ENCODE results near the gene SLC9A7. TPM values are rescaled to one million over a fixed set of nuclear protein-coding genes. Genes with fewer than 3 reads are reported as not detected.

SLC9A7 gene
- total RNA-seq, 4 donors from 2014 or later, result 5.5 to 11.1 (median 7.3) TPM

- no peak overlapping the region for H3K27ac ChIP-seq
- 75 to 83% methylated on average over 7 of the region's 7 CpGs for WGBS, 2 donors
- no peaks in the 10 kb centered on the region for H3K4me1 ChIP-seq
- H3K27me3 ChIP-seq, result no peaks in the 10 kb centered on the region
- H3K9me3 ChIP-seq, result no peaks in the 10 kb centered on the region
- no peaks in the 10 kb centered on the region for H3K36me3 ChIP-seq
- no peak overlapping the region for H3K4me3 ChIP-seq
- TF ChIP-seq CTCF (IDR thresholded peaks at IDR 0.05) (no peak), POLR2A (IDR thresholded peaks at IDR 0.05) (no peak), EP300 (IDR thresholded peaks at IDR 0.05) (no peak)
- no peak for DNase-seq (ENCODE audit: low spot score in 2 of 2)
Measured at GRCh38 chrX:46722742-46723568, 36.0 kb downstream of the SLC9A7 start.

- 73 to 78% methylated on average over 3 of the region's 3 CpGs for WGBS, 2 donors
- no peaks in the 10 kb centered on the region for H3K27me3 ChIP-seq
- no peaks in the 10 kb centered on the region for H3K9me3 ChIP-seq
- no peak for DNase-seq (ENCODE audit: low spot score in 2 of 2)
- no peak overlapping the region for H3K4me3 ChIP-seq
- H3K27ac ChIP-seq, result no peak overlapping the region
- H3K4me1 ChIP-seq, result no peaks in the 10 kb centered on the region
- no peaks in the 10 kb centered on the region for H3K36me3 ChIP-seq
- no peak for TF ChIP-seq CTCF (IDR thresholded peaks at IDR 0.05)
- no peak for TF ChIP-seq POLR2A (IDR thresholded peaks at IDR 0.05)
- TF ChIP-seq EP300 (IDR thresholded peaks at IDR 0.05), result no peak
Measured at GRCh38 chrX:46716796-46717195, 42.1 kb downstream of the SLC9A7 start.

- H3K9me3 ChIP-seq, result no peaks in the 10 kb centered on the region
- H3K27me3 ChIP-seq, result no peaks in the 10 kb centered on the region
- WGBS, 2 donors, result 67 to 86% methylated on average over 1 of the region's 1 CpG
- H3K36me3 ChIP-seq, result no peaks in the 10 kb centered on the region
- no peaks in the 10 kb centered on the region for H3K4me1 ChIP-seq
- H3K27ac ChIP-seq, result no peak overlapping the region
- H3K4me3 ChIP-seq, result no peak overlapping the region
- TF ChIP-seq POLR2A (IDR thresholded peaks at IDR 0.05) (no peak), EP300 (IDR thresholded peaks at IDR 0.05) (no peak), CTCF (IDR thresholded peaks at IDR 0.05) (no peak)
- DNase-seq (ENCODE audit: low spot score in 2 of 2), result no peak
Measured at GRCh38 chrX:46715997-46716396, 42.9 kb downstream of the SLC9A7 start.

GRCh38 chrX:46715530-46715929 is 43.4 kb downstream of the SLC9A7 start:
- H3K4me3 ChIP-seq, result no peak overlapping the region
- no peaks in the 10 kb centered on the region for H3K27me3 ChIP-seq
- no peaks in the 10 kb centered on the region for H3K36me3 ChIP-seq
- H3K9me3 ChIP-seq, result no peaks in the 10 kb centered on the region
- H3K4me1 ChIP-seq, result no peaks in the 10 kb centered on the region
- WGBS, 2 donors, result 72 to 79% methylated on average over 5 of the region's 5 CpGs
- no peak for DNase-seq (ENCODE audit: low spot score in 2 of 2)
- H3K27ac ChIP-seq, result no peak overlapping the region
- TF ChIP-seq CTCF (IDR thresholded peaks at IDR 0.05) (no peak), EP300 (IDR thresholded peaks at IDR 0.05) (no peak), POLR2A (IDR thresholded peaks at IDR 0.05) (no peak)

- no peak overlapping the region for H3K4me3 ChIP-seq
- WGBS, 2 donors, result 56 to 66% methylated on average over 5 of the region's 5 CpGs
- no peaks in the 10 kb centered on the region for H3K36me3 ChIP-seq
- H3K27me3 ChIP-seq, result no peaks in the 10 kb centered on the region
- no peaks in the 10 kb centered on the region for H3K4me1 ChIP-seq
- no peak for DNase-seq (ENCODE audit: low spot score in 2 of 2)
- no peak overlapping the region for H3K27ac ChIP-seq
- no peaks in the 10 kb centered on the region for H3K9me3 ChIP-seq
- TF ChIP-seq POLR2A (IDR thresholded peaks at IDR 0.05) (no peak), EP300 (IDR thresholded peaks at IDR 0.05) (no peak), CTCF (IDR thresholded peaks at IDR 0.05) (no peak)
Measured at GRCh38 chrX:46713672-46714490, 45.0 kb downstream of the SLC9A7 start.

Data from tibial nerve (tissue), 4 donors.